GM12891 (cell line): ENCODE results near the gene SLC22A1.

ENCODE experiments used
- PAX5 ChIP-seq: IDR thresholded peaks from 2 replicates; pipeline ENCODE4 v1.6.1; 2011; ENCODE audit warnings: low read length, moderate library complexity, mild to moderate bottlenecking; ENCODE audit not compliant: insufficient read depth, severe bottlenecking
- POLR2A ChIP-seq: IDR thresholded peaks from 2 replicates; pipeline ENCODE4 v1.6.1; 2011; ENCODE audit warnings: low read depth, low read length, control low read depth
- POLR2AphosphoS5 ChIP-seq: IDR thresholded peaks from 2 replicates; pipeline ENCODE4 v1.6.1; 2011; ENCODE audit warnings: low read depth, low read length, control low read depth
- TAF1 ChIP-seq: IDR thresholded peaks from 2 replicates; pipeline ENCODE4 v1.6.1; 2011; ENCODE audit warnings: low read depth, low read length, control low read depth

GRCh38 chr6:160160929-160161646, 39.5 kb downstream of the SLC22A1 start:
- TF ChIP-seq POLR2A = no peak
- no peak for TF ChIP-seq POLR2AphosphoS5
- no peak for TF ChIP-seq TAF1
- TF ChIP-seq PAX5 = no peak
